Non-pigmented ciliary epithelial cell (primary cell): ENCODE measurements around the gene CHMP6.

Source experiments
- DNase-seq: peaks from one replicate; pipeline ENCODE4 v3.0.0-alpha.2; 2010; ENCODE audit warnings: low read depth

CHMP6 gene

DNA sequence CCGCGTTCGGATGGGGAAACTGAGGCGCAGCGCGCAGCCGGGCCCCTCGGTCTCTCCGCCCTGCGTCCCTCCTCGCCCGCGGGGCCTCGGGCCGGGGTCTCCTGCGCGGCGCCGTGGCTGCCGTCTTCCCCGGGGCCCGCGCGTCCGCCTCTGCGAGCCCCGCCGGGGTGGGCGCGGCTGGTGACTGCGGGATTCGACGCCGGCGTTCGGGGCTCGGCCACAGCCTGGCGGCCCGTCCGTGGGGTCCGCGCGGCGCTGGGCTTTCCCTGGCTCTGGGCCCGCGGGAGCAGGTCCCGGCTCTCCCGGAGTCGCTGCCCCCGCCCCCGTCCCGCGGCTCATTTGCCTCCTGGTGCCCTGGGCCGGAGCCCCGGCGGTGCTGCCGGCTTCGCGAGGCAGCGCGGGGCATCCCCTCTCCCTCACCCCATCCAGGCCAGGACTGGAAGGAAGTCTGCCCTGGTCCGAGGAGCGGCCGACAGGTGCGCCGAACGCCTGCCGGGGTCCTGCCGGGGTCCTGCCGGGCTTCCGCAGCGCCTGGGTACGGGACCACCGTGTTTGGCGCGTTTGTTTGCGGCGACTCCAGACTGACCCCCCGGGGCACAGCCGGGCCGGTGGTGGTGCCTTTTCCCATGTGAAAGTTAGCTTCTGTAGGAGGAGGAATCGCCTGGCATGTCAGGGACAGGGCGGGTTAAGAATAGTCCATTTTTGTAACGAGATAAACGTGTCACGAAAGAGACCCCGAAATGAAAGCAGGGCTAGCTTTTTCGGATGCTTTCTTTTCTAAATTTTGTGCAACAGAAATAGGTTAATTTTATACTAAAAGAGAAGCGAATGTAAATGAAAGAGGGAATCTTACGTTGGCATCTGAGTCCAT is 671 bp downstream of the CHMP6 start:
- no peak for DNase-seq

DNA sequence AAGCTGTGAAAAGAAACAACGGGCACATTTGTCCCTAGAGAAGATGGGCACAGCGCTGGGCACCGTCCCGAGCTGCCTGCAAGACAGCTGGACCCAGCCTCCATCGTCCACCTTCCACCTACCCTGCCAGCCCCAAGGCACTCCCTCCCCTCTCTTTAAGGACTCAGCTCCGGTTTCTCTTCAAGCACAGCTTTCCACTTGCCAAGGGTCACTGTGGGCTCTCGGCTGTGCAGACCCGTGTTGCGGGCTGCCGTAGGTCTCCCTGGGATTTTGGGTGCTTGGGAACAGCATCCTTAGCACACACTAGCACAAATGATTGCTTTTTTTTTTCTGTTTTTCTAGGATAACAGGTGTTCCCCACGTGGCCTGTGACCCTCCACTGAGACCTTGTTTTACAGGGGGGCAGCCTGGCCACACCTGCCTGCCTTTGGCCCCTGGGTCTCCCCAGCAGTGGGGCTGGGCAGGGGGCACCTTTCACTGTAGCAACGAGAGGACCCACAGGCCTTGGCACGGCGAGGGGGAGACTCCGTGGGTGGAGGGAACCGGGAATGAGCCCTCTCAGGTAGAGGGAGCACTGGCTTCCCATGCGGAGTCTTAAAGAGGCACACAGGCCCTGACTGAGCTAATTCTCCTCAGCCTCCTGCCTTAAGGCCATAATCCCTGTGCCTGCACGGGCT is 1.4 kb downstream of the CHMP6 start:
- no peak for DNase-seq

GRCh38 chr17:80995131-80995530 is 3.5 kb downstream of the CHMP6 start:
- DNase-seq, result no peak

DNA sequence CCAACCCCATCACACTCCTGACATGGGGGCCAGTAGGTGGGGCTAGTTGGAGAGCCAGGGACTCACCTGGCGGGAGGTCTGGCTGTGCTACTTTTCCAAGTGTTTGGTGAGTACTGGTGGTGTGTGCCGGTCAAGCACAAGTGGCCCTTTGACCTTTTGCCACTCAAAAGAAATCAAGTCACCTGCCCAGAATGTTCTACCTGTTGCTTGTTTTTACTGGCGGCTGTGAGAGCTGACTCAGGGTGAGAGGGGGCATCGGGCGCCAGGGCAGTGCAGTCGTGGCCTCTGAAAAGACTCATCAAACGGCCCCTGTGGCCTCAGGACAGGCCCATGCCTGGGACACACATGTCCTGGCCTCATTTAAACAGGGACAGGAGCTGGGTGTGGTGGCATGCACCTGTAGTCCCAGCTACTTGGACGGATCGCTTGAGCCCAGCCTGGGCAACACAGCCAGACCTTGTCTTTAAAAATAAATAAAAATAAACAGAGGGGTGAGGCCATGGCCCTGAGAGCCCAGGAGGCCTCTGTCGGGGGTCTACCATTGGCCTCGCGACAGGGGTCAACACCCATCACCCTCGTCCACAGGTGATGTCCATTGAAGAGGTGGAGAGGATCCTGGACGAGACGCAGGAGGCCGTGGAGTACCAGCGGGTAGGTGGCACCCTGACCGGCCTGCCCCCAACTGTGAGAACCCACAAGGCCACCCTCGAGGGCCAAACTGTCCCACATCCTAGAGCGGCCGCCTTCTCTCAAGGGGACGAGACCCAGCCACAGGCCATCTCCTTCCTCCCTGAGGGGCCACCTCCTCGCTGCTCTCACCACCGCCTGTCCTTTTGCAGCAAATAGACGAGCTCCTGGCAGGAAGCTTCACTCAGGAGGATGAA is 5.0 kb downstream of the CHMP6 start:
- DNase-seq, result no peak

- DNase-seq, result no peak
Measured at GRCh38 chr17:80997424-80998117, 5.9 kb downstream of the CHMP6 start.

DNA sequence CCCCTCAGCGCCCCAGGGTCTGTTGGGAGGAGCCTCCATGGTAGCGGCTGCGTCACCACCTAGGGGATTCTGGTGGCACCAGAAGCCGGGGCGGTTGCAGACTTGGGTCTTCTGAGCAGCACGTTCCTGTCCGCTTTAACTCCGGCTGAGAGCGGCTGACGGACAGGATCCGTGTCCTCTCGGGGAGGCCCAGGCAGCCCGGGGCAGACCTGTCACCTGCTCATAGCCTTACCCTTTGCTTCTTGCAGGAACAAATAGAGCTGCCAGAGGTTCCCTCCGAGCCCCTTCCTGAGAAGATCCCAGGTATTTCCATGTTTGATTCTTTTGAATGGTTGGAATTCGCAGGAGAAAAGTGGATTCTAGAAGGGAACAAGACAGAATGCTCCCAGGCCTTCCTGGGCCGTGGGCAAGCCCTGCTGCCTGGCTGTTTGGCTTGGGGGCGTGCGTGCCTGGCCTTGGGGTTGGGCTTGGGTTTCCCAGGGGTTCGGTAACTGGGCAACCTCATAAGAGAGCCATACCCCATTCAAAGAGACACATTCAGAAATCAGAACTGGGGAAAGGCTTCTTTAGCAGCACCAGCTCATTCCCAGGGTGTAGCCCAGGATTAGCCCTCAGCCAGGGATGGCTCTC is 6.6 kb downstream of the CHMP6 start:
- no peak for DNase-seq

DNA sequence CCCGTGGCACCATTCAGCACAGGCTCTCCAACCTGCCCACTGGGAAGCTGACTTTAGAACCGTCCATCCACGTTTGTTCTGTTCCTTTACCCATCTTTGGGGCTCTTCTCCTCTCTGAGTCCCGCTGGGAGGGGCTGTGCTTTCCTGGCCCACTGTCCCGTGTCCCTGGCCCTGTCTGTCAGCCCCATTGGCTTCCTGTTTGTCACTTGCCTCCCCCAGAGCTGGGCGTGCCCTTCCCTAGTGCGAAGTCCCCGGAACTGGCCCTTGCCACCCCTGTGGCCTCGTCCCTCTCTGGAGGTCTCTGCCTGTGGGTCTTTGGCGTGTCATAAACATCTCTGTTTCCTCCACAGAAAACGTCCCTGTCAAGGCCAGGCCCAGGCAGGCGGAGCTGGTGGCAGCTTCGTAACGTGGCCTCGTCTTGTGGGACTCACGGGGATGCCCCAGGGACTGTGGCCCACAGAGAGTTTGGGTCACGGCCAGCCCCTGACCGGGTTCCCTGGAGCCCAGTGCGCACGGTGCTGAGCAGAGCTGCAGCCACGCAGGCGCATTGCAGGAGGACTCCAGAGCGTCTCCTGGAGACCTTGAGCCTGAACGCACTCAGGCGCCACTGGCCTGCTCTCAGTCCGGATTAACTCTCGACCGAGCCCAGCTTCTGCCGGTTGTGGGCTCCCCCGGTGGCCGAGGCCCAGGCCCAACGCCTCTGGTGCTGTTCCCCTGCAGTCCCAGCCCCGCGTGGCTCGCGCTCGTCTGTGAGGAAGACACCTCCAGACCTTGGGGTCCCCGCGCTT is 7.3 kb downstream of the CHMP6 start:
- DNase-seq, result no peak

- no peak for DNase-seq
Measured at GRCh38 chr17:80999536-81000333, 8.1 kb downstream of the CHMP6 start.

GRCh38 chr17:81000334-81000630 is 8.6 kb downstream of the CHMP6 start:
- no peak for DNase-seq

DNA sequence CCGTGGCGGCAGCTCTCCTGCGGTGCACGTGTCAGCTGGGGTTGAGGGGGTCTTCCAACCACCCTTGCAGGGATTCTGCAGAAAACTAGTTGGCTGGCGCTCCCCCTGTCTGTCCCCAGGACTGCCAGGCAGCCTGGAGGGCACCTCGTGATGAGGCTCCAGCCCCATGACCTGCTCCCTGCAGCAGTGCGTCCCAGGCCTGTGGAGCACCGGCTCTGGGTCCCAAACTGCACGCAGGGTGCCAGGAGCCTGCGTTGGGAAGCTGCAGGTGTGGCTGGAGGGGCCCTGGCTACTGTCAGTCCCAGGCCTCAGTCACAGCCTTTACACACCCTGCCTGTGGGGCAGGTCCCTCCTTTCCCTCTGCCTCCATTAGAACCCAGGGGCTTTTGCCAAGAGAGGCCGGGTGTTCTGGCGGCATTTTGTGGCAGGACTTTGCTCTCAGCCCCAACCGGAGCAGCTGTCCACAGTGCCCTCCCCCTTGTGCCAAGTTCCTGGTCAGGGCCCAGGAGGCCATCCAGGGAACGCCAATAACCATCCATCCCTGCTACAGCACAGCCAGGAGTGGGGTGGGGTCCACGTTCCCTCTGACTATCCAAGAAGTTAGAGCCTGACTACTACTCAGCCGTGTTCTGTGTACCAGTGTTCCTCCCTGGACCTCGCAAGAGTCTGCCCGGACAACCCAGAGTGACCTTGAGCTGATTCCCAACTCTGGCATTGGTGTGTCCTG is 9.2 kb downstream of the CHMP6 start:
- no peak for DNase-seq

DNA sequence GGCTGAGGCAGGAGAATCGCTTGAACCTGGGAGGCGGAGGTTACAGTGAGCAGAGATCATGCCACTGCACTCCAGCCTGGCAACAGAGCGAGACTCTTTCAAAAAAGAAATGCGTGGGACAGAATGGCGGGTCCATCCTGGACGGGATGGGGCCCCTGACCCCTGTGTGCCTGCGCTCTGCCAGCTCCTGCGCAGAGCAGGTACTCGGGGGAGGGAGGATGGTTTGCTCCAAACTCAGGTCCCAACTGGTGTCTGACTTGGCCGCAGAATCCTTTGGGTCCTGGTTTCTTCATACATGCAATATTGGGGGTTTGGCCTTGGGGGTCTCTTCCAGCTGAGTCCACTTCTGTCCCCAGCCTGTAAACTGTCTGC is 10.4 kb downstream of the CHMP6 start:
- DNase-seq, result no peak

GRCh38 chr17:81002409-81003361 is 11.0 kb downstream of the CHMP6 start:
- DNase-seq, result no peak

- DNase-seq, result no peak
Measured at GRCh38 chr17:81003711-81004475, 12.3 kb downstream of the CHMP6 start.

DNA sequence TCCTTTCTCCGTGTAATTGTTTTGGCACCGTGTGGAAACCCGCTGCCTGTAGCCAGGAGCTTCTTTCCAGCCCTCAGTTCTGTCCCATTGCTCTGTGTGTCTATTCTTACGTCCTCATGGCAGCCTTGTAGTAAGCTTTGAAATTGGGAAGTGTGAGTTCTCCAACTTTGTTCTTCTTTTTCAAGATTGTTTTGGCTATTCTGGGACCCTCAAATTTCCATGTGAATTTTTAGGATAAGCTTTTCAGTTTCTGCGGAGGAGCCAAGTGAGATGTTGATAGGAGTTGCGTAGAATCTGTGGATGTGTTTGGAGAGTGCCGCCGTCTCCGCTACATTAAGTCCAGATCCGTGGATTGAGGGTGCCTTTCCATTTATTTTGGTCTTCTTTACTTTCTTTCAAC is 15.2 kb downstream of the CHMP6 start:
- no peak for DNase-seq

- no peak for DNase-seq
Measured at GRCh38 chr17:81008140-81008539, 16.5 kb downstream of the CHMP6 start.

GRCh38 chr17:81009136-81009535 is 17.5 kb downstream of the CHMP6 start:
- DNase-seq, result no peak

- no peak for DNase-seq
Measured at GRCh38 chr17:81010935-81011334, 19.3 kb downstream of the CHMP6 start.
